H1 (cell line): ENCODE data around the gene GINS2. TPM values are rescaled to one million over a fixed set of nuclear protein-coding genes. Genes with fewer than 3 reads are reported as not detected.

Source experiments
- ATF3 ChIP-seq: IDR thresholded peaks from 2 replicates; pipeline ENCODE4 v1.6.1; 2011; ENCODE audit warnings: low read depth, mild to moderate bottlenecking, low read length; ENCODE audit not compliant: insufficient read depth
- BACH1 ChIP-seq: IDR thresholded peaks from 2 replicates; pipeline ENCODE4 v1.6.1; 2012; ENCODE audit warnings: low read length, improper control_type of control experiment
- CHD7 ChIP-seq: fragments of 300-600 bp; sonication (generic); IDR thresholded peaks from 2 replicates; pipeline ENCODE4 v1.7.1; 2012; ENCODE audit warnings: low read length, moderate library complexity, mild to moderate bottlenecking, inconsistent platforms; ENCODE audit not compliant: insufficient replicate concordance
- RFX5 ChIP-seq: IDR thresholded peaks from 2 replicates; pipeline ENCODE4 v1.6.1; 2011; ENCODE audit warnings: low read depth, low read length, improper control_type of control experiment, borderline replicate concordance
- RNF2 ChIP-seq: fragments of 200-900, 300-1000 bp; sonication (generic); IDR thresholded peaks from 2 replicates; pipeline ENCODE4 v1.7.1; 2016; ENCODE audit warnings: borderline replicate concordance, low read depth, mild to moderate bottlenecking, antibody characterized with exemption, low read length; ENCODE audit not compliant: poor library complexity, severe bottlenecking; ENCODE audit errors: missing control alignments
- SIX5 ChIP-seq: IDR thresholded peaks from 2 replicates; pipeline ENCODE4 v1.6.1; 2011; ENCODE audit warnings: mild to moderate bottlenecking, low read depth, low read length
- SP1 ChIP-seq: IDR thresholded peaks from 2 replicates; pipeline ENCODE4 v1.6.1; 2011; ENCODE audit warnings: low read depth, low read length
- TEAD4 ChIP-seq: IDR thresholded peaks from 2 replicates; pipeline ENCODE4 v1.6.1; 2012; ENCODE audit warnings: low read depth, low read length, inconsistent platforms, mixed read lengths
- polyA plus RNA-seq, 7 experiments: library from polyadenylated mRNA; depleted of rRNA in 3 of 7; stranded (reverse) in 5 of 7; unstranded in 2 of 7; fragments of >200 nt in 5 of 7; fragments of 200-250 nt in 2 of 7; gene quantifications; 1 replicate in 5 of 7; 2 replicates in 1 of 7; 4 replicates in 1 of 7; pipeline versions ENCODE4 v1.2.1 to v1.2.3, GENCODE V29; 2011 to 2013; ENCODE audit warnings: missing spikeins in 2 of 7, mixed read lengths in 2 of 7
- total RNA-seq: library from RNA; stranded (reverse); fragmentation: NEBNext Ultra II Directional; extraction: Animal tissue kit (Norgen Biotek cat#: 25700); gene quantifications from 2 replicates; pipeline ENCODE4 v1.2.1, GENCODE V29; 2021
- TF ChIP-seq, protein P1 (sequence below): IDR thresholded peaks from 2 replicates; pipeline ENCODE4 v1.6.1; 2011; ENCODE audit warnings: low read length, improper control_type of control experiment

The GINS2 gene
- total and polyA plus RNA-seq, 2 of the 8 experiments (the other 6 are each of a cell fraction or from before 2014, with no cell fraction given), result 29.4 to 59.1 TPM

DNA sequence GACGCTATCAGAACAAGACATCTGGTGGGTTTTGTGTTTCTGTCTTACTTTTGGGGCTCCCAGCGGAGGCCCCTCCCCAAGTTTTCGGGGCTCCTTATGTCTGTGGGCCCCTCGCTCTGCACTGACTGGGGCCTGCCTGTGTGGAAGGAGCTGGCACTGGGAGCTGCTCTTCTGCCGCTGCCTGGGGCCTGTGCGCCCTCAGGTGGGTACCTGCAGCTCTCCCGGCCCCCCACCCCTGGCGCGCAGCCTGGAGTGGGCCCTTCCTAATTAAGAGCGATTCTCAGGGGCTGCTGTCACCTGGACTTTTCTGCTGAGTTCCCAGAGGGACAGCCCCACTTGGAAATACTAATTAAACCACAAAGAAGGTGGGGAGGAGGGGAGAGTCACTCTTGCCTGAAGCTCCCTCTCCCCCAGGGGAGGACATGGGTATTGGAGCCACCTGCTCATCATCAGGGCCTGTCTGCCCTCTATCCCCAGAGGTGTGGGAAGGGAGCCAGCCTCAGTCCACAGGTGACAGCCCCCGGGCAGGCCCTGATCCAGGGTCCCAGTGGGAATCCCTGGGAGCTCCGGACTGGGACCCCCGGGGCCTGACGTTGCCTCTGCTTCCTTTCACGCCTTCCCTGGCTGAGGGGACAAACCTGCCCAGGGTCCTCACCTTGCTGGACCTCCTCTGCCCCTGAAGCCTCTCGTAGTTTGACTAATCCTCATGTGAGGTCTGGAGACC, 39.2 kb downstream of the GINS2 start (continued):
- TF ChIP-seq, protein P1, sequence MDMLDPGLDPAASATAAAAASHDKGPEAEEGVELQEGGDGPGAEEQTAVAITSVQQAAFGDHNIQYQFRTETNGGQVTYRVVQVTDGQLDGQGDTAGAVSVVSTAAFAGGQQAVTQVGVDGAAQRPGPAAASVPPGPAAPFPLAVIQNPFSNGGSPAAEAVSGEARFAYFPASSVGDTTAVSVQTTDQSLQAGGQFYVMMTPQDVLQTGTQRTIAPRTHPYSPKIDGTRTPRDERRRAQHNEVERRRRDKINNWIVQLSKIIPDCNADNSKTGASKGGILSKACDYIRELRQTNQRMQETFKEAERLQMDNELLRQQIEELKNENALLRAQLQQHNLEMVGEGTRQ, result no peak
- TF ChIP-seq RFX5, result no peak
- TF ChIP-seq RNF2, result no peak
- no peak for TF ChIP-seq SP1
- no peak for TF ChIP-seq ATF3
- no peak for TF ChIP-seq TEAD4
- TF ChIP-seq BACH1, result no peak
- TF ChIP-seq SIX5, result no peak
- no peak for TF ChIP-seq CHD7
